GM18907 (cell line): ENCODE results near the gene RPS26.
A peak's percentile ranks its signal among the peaks of the same experiment; 100 is the strongest.
"Not testable (repeated sequence)": the region's sequence is repeated elsewhere in the genome, so short reads cannot be mapped to it uniquely, and the experiment has no call there.

Experiments
- ATAC-seq: cut with Tn5 transposase; IDR thresholded peaks from one replicate; pipeline ENCODE4 v1.9.1; 2021; ENCODE audit warnings: mild to moderate bottlenecking, moderate library complexity; ENCODE audit not compliant: unreplicated experiment

RPS26 gene

DNA sequence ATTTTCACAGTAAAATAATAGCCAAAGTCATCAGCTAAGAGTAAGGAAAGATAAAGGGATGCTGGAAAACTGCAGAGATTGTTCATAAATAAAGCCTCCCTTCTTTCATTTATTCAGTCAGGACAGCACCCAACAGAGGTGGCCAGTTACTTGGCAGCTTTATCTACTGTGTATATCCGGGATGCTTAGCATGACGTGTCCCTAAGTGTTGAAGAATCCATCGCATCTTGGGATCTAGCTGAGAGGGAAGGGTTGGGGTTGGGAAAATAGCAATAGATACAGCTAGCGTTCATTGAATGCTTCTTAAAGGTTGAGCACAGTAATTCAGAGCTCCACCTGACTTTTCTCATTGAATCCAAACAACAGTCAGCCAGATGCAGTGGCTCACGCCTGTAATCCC lies 32.7 kb downstream of the RPS26 start:
- ATAC-seq = no peak

DNA sequence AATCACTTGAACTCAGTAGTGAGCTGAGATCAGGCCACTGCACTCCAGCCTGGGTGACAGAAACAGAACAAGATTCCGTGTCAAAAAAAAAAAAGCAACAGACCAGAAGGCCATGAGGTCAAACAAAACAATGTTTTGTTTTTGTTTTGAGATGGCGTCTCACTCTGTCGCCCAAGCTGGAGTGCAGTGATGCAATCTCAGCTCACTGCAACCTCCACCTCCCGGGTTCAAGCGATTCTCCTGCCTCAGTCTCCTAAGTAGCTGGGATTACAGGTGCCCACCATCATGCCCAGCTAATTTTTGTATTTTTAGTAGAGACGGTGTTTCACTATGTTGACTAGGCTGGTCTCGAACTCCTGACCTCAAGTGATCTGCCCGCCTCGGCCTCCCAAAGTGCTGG lies 36.2 kb downstream of the RPS26 start:
- not testable (repeated sequence) for ATAC-seq

DNA sequence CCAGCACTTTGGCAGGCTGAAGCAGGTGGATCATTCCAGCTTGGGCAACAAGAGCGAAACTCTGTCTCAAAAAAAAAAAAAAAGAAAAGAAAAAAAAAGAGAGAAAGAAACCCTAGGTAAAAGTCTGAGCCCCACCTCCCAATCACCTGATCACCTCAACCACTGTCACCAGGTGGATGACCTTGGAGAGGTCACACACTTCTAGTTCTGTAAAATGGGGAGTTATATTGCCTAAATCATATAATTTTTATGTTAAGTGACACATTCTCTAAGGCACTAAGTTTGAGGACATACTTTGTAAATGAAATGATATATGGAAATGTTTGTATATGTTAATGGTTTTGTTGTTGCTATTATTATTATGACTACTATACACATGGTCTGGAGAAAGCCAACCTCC lies 36.7 kb downstream of the RPS26 start:
- ATAC-seq = no peak

DNA sequence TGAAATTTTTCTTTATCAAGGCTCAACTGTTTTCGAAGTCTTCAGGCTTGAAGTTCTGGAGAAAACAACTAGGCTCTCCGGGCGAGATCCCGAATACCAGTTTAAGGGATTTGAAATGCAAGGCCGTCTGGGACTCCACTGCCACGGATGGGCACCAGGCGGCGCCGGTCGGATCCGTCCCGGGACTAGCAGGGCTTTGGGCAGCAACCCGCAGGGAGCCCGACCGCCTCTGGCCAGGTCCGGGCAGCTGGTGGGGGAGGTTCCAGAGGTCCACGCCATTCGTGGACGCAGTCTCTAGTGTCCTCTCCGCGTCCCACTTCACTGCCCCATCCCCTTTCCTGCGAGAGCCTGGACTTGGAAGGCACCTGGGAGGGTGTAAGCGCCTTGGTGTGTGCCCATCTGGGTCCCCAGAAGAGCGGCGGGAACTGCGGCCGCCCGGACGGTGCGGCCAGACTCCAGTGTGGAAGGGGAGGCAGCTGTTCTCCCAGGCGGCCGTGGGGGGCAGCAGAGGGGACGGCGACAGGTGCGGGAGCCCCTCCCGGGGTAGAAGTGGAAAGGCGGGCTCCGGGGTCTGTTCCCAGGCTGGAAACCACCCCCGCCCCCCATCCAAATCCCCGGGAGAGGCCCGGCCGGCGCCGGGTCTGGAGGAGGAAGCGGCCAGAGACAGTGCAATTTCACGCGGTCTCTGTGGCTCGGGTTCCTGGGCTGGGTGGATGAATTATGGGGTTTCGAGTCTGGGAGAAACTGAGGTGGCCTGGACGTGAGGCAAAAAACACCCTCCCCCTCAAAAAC lies 37.4 kb downstream of the RPS26 start:
- peak; percentile 54 for ATAC-seq

DNA sequence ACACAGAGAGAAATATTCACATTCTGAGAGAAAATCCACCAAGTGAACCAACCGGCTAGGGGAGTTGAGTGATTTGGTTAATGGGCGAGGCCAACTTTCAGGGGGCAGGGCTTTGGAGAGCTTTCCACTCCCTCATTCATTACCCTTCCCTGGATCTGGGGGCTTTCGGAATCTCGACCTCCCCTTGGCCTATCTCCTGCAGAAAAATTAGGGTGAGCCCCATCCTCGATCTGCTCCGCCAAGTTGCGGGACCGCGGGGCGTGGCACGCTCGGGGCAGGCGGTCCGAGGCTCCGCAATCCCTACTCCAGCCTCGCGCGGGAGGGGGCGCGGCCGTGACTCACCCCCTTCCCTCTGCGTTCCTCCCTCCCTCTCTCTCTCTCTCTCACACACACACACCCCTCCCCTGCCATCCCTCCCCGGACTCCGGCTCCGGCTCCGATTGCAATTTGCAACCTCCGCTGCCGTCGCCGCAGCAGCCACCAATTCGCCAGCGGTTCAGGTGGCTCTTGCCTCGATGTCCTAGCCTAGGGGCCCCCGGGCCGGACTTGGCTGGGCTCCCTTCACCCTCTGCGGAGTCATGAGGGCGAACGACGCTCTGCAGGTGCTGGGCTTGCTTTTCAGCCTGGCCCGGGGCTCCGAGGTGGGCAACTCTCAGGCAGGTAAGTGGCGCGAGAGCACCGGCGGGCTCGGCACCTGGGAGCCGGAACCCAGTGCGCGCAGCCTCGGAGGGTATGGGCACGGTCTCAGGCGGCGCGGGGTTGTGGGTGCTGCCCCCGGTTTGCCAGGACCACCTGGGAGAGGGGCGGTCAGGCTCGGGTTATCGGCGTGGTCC lies 38.2 kb downstream of the RPS26 start, which contains the start of gene ERBB3:
Gene ERBB3, plus strand, starts transcription at position 443 of the 833 bp plus-strand sequence. Its CDS starts 136 bp downstream, at position 579.
- ATAC-seq = no peak

DNA sequence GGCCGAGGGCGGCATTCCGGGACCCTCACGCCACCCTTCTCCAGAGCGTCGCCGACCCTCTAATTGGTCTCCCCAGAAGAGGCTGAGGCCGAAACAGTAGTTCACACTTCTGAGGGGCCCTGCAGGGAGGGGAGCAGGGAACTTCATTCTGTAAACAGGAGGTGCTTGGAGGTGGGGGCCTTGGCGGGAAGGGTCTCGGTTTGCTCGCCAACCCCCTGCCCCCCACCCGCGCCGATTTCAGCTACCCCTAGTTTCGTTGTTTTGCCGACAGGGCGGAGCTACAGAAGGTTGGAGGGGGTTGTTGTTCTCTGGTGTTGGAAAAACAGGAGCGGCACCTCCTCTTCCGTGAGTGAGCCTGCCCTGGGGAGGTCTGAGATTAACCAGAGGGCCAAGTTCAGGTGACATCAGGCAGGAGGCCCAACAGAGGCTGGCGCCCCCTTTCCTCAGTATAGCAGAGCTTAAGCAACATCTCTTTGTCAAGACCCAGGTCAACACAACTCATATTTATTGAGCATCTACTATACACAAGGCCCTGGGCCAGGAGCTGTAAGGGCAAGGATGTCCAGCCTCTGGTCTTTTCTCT lies 38.9 kb downstream of the RPS26 start:
- no peak for ATAC-seq

DNA sequence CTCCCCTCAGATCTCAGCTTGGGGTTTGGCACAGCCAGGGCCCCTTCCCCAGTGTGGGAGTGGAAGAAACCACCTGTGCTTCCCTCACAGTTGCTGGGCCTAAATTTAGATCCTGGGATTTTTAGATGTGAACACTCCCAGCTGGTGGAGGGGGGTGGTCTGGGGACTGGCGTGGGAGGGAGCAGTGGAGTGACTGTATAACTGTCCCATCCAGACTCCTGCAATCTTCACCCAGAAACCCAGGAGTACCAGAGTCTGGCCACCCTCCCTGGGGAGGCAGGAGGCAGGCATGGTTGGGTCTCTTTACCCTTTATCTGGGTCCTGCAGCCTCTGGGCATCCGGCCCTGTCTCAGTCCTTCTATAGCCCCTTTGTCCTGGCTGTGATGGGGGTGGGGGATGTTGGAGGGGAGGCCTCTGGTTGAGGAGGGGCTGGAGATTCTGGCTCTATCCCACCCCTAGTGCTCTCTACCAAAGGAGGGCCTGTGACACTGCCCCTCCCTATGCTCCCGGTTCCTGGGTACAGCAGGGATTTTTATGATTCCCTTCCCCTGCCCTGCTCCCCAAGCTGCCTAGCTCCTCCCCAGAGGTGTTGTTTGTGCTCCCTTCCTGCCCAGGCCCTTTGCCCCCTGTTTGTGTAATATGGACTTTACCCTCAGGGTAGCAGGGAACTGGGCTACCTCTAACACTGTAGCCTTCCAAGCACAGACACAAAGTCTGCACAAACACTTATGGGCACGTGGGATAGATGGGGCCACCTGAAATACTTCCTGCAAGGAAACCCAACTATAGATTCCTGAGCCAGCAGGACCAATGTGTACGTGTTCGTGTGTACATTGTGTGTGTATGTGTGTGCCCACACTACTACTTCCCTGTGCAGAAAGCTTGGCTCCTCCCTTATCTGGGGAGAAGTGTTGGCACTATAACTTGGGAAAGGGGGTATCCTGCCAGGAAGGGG lies 40.0 kb downstream of the RPS26 start:
- no peak for ATAC-seq

DNA sequence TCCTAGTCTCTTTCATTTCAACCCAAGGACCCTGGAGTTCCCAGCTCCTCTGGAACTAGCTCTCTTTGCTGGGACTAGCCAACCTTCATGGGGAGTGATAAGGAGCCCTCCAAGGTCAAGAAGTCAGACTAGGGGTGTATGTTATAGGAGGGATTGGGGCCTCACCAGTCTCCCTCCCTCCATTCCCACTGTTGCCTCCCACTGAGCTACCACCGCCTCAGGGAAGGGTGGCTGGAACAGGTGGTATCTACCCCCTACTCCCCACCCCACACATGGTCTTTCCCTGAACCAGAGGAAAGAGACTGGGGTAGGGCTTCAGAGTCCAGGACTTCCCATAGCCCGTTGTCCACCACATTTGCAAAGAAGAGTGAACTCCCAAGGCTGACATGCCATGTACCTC lies 40.7 kb downstream of the RPS26 start:
- no peak for ATAC-seq

DNA sequence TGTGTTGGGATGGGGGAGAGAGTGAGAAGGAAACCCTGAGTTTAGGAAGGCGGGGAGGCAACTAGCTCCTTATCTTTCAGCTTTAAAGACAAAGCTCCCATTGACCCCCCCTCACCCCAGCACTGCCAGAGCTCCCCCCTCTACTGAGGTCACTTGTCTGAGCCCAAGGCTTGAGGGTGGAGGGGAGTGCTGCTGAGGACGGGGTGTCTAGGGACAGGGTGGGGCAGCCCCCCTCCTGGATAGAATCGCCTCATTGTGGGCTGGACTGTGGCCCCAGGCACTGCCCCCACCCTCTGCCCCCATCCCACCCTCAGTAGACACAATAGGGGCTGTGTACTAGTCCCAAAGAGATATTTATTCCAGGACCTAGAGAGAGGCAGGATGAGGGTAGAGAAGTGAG lies 41.2 kb downstream of the RPS26 start:
- no peak for ATAC-seq

DNA sequence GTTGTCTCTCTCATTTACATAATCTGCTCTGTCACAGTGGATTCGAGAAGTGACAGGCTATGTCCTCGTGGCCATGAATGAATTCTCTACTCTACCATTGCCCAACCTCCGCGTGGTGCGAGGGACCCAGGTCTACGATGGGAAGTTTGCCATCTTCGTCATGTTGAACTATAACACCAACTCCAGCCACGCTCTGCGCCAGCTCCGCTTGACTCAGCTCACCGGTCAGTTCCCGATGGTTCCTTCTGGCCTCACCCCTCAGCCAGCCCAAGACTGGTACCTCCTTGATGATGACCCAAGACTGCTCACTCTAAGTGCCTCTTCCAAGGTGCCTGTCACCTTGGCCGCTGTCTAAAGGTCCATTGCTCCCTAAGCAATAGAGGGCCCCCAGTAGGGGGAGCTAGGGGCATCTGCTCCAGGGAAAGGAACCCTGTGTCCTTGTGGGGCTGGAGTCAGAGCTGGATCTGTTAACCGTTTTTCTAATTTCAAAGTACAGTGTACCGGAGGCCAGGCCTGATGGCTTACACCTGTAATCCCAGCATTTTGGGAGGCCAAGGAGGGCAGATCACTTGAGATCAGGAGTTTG lies 43.3 kb downstream of the RPS26 start:
- ATAC-seq = no peak

DNA sequence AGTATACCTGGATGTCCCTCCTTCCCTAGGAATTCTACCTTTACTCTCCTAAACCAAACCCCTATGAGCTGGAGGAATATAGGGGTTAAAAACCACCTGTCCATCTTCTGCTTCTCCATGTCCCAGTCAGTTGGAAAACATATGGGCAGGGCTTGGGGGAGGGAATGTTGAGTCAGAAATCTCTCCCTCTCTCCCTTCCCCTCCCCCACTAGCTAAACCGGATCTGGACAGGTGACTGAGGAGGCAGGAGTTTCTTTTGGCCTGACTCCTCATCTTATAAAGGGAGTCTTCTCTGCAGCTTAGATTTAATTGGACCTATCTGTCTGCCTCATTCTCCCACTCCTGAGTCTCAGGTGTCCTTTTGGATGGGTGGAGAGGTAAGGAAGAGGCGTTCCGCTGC lies 44.4 kb downstream of the RPS26 start:
- ATAC-seq = no peak

DNA sequence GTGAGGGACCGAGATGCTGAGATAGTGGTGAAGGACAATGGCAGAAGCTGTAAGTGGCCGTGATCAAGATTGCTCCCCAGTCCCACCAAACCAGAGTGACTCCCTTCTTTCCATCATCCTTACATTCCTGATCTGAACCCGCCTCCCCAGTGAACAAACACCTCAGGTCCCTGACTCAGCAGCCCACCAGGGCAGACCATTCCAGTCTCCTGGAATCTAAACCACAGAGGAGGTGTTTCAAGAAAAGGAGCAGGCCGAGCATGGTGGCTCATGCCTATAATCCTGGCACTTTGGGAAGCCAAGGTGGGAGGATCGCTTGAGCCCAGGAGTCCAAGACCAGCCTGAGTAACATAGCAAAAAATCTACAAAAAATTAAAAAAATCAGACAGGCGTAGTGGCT lies 44.9 kb downstream of the RPS26 start:
- no peak for ATAC-seq

DNA sequence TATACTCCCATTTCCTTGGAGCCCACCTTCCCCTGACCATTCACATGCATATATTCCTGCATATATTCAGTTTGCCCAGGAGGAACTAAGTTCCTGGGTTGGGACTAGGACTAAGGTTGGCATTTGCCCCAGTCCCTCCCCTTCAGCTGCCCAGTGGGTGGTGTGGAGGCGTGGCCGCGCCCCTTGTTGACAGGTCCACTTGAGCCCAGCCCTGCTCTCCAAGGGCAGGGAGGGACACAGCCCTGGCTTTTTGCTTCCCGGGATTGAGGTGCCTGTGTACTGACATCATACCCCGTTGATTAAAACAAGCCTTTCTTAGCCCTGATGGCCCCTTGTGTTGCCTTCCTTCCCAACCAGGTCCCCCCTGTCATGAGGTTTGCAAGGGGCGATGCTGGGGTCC lies 45.5 kb downstream of the RPS26 start:
- ATAC-seq = no peak
